Measurements from ENCODE around the gene LGI4. TPM values are rescaled to one million over a fixed set of nuclear protein-coding genes. Genes with fewer than 3 reads are reported as not detected.

The LGI4 gene
- total and polyA plus RNA-seq, 2 experiments from 2014 or later: 3.4 to 4.3 TPM

DNA sequence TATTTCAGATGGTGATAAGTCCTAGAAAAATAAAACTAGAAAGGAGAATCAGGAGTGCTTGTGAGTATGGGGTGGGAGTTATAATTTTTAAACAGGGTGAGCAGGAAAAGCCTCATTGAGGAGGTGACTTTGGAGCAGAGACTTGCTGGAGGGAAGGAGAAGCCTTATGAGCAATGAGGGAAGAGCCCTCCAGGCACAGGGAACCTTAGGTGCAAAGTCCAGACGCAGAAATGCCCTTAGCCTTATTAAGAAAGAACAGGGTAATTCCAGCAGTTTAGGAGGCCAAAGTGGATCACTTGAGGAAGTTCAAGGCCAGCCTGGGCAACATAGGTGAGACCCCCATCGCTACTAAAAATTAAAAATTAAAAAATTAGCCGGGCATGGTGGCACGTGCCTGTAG lies 40.2 kb downstream of the LGI4 start (continued):
- TF ChIP-seq ZNF462 (CRISPR knock-in tag; IDR thresholded peaks at IDR 0.05) (no peak), ZNF114 (CRISPR knock-in tag; IDR thresholded peaks at IDR 0.05) (no peak), EZH2phosphoT487 (IDR thresholded peaks at IDR 0.05; ENCODE audit: unreplicated experiment) (no peak), EZH2 (IDR thresholded peaks at IDR 0.05; ENCODE audit: low read depth, unreplicated experiment) (no peak), ETS1 (IDR thresholded peaks at IDR 0.05) (no peak)

GRCh38 chr19:35093941-35094647 lies 40.8 kb downstream of the LGI4 start:
- Mint-ChIP-seq H3K4me3 (no peak overlapping the region; the same call in 2 of the 3 replicates), H3K9me3 (no peaks in the 10 kb centered on the region), H3K27ac (no peak overlapping the region), H3K27me3 (ENCODE audit: insufficient read depth, low read depth, poor library complexity) (peaks cover 2% of the 10 kb centered on the region), H3K4me1 (peaks cover 14% of the 10 kb centered on the region), H3K36me3 (ENCODE audit: low read depth) (no peaks in the 10 kb centered on the region)
- H3K9me2 ChIP-seq (ENCODE audit: insufficient read depth): no peaks in the 10 kb centered on the region
- H3K27ac ChIP-seq (ENCODE audit: low read depth): no peak overlapping the region
- no peaks in the 10 kb centered on the region for H3K27me3 ChIP-seq (ENCODE audit: insufficient read depth)
- DNase-seq (ENCODE audit: low spot score) (no peak), ATAC-seq (no peak)
- no peak overlapping the region for H3K4me3 ChIP-seq
- H4K20me1 ChIP-seq (replicated peaks; ENCODE audit: insufficient read depth): no peaks in the 10 kb centered on the region
- H3K79me2 ChIP-seq (replicated peaks; ENCODE audit: insufficient read depth): no peaks in the 10 kb centered on the region
- H3K4me1 ChIP-seq (ENCODE audit: insufficient read depth): peaks cover 13% of the 10 kb centered on the region
- 0 out of 2 replicates have a peak, but pooled peaks cover 8% of the 10 kb centered on the region for H3F3A ChIP-seq (replicated peaks; ENCODE audit: low read depth)
- no peak overlapping the region for H3K4me2 ChIP-seq
- no peaks in the 10 kb centered on the region for H3K36me3 ChIP-seq (ENCODE audit: insufficient read depth)
- no peak overlapping the region for H2AFZ ChIP-seq
- TF ChIP-seq ETS1 (IDR thresholded peaks at IDR 0.05) (no peak), ZNF114 (CRISPR knock-in tag; IDR thresholded peaks at IDR 0.05) (no peak), CTCF (conservative IDR thresholded peaks at IDR 0.05; ENCODE audit: low read depth in 2 of 2) (no peak), EZH2phosphoT487 (IDR thresholded peaks at IDR 0.05; ENCODE audit: unreplicated experiment) (no peak)

All from GM23338 (cell line).